Right cardiac atrium (tissue), 5 donors: ENCODE data around the gene RCAN2. TPM values are rescaled to one million over a fixed set of nuclear protein-coding genes. Genes with fewer than 3 reads are reported as not detected.
"Not testable (repeated sequence)": the region's sequence is repeated elsewhere in the genome, so short reads cannot be mapped to it uniquely, and the experiment has no call there.

ENCODE experiments used
- ATAC-seq, 2 donors: fragments of 200-7000 bp; cut with Tn5 transposase; one replicate each; pipeline versions ENCODE4 v1.8.0 to v1.9.1; 2020; ENCODE audit warnings: moderate library complexity in 2 of 2, mild to moderate bottlenecking in 1 of 2
- DNase-seq, 3 donors: peaks; one replicate each; pipeline ENCODE4 v3.0.0-alpha.2; 2020
- H3K27ac ChIP-seq: one replicate; pipeline ENCODE4 v1.5.1; 2013; ENCODE audit warnings: mild to moderate bottlenecking, low read length, control low read depth, moderate library complexity
- H3K27me3 ChIP-seq: one replicate; pipeline ENCODE4 v1.6.1; 2013; ENCODE audit not compliant: control insufficient read depth, insufficient read depth
- H3K4me1 ChIP-seq: one replicate; pipeline ENCODE4 v1.6.1; 2013; ENCODE audit warnings: low read length; ENCODE audit not compliant: control insufficient read depth, insufficient read depth
- H3K4me3 ChIP-seq: one replicate; pipeline ENCODE4 v1.5.1; 2013; ENCODE audit warnings: low read length, control low read depth
- H3K9me3 ChIP-seq: one replicate; pipeline ENCODE4 v1.6.1; 2013; ENCODE audit warnings: low read length; ENCODE audit not compliant: control insufficient read depth
- WGBS: extraction: QIAGEN DNeasy Blood & Tissue Kit; methylation state at CpG from one replicate; pipeline ENCODE4 v1.1.7; 2013; 5-methylcytosine and 5-hydroxymethylcytosine counted together
- intact Hi-C, 4 donors: fragments of 100-400 bp; cut with DNase I; formaldehyde crosslinking; loops; one replicate each; pipeline versions ENCODE4 v1.11.0 to v1.14.0; 2022 to 2023
- polyA plus RNA-seq: library from polyadenylated mRNA; stranded (reverse); fragments of 200-250 nt; gene quantifications from one replicate; pipeline ENCODE4 v1.2.3, GENCODE V29; 2013
- total RNA-seq, 4 donors: library from RNA; stranded (reverse); fragmentation: NEBNext Ultra II Directional; extraction: Animal tissue kit (Norgen Biotek cat#: 25700); gene quantifications; one replicate each; pipeline ENCODE4 v1.2.1, GENCODE V29; 2021
- donor health status: healthy with polysubstance abuse.
- donor health status: DM: no; HTN: yes; CAD: no.
- donor health status: DM: no; HTN: no; CAD: no.
- donor health status: DM: no; HTN: yes; CAD: no; lungs with severe emphysema.
- donor health status: DM: yes; HTN: yes; CAD: no.

The RCAN2 gene
- total and polyA plus RNA-seq, 5 donors, result 82.9 to 184 (median 127) TPM

GRCh38 chr6:46356543-46356942, 134.7 kb downstream of the RCAN2 start:
- intact Hi-C loops, result no loop called here
- ATAC-seq (no peak), DNase-seq (no peak)
- H3K27ac ChIP-seq, result no peak overlapping the region
- no peaks in the 10 kb centered on the region for H3K27me3 ChIP-seq
- no peaks in the 10 kb centered on the region for H3K9me3 ChIP-seq
- peaks cover 9% of the 10 kb centered on the region for H3K4me1 ChIP-seq
- H3K4me3 ChIP-seq, result no peak overlapping the region
- 84% methylated on average over 5 of the region's 5 CpGs for WGBS

GRCh38 chr6:46353528-46353927, 137.7 kb downstream of the RCAN2 start:
- WGBS, result 44% methylated on average over 3 of the region's 3 CpGs
- intact Hi-C loops, result no loop called here
- no peaks in the 10 kb centered on the region for H3K27me3 ChIP-seq
- H3K4me1 ChIP-seq, result peaks cover 14% of the 10 kb centered on the region
- no peak overlapping the region for H3K4me3 ChIP-seq
- no peak for ATAC-seq
- DNase-seq, result no peak
- H3K9me3 ChIP-seq, result no peaks in the 10 kb centered on the region
- H3K27ac ChIP-seq, result no peak overlapping the region

- intact Hi-C loops, result no loop called here
- H3K4me3 ChIP-seq, result no peak overlapping the region
- H3K27ac ChIP-seq, result peak overlapping the region; percentile 24
- H3K4me1 ChIP-seq, result peaks cover 14% of the 10 kb centered on the region
- H3K9me3 ChIP-seq, result no peaks in the 10 kb centered on the region
- DNase-seq (peak in 1 of 3 donors; percentile 33), ATAC-seq (no peak)
- 80% methylated on average over 2 of the region's 2 CpGs for WGBS
- no peaks in the 10 kb centered on the region for H3K27me3 ChIP-seq
Measured at GRCh38 chr6:46352541-46353268, 138.5 kb downstream of the RCAN2 start.

GRCh38 chr6:46350714-46351113, 140.5 kb downstream of the RCAN2 start:
- H3K4me1 ChIP-seq, result peaks cover 9% of the 10 kb centered on the region
- peak in 2 of 3 donors; percentile 15 to 31 for DNase-seq
- peak in 1 of 2 donors; percentile 56 for ATAC-seq
- no peak overlapping the region for H3K27ac ChIP-seq
- no peaks in the 10 kb centered on the region for H3K9me3 ChIP-seq
- intact Hi-C loops, result no loop called here
- 33% methylated on average over 1 of the region's 1 CpG for WGBS
- no peaks in the 10 kb centered on the region for H3K27me3 ChIP-seq
- no peak overlapping the region for H3K4me3 ChIP-seq

- 78% methylated on average over 3 of the region's 3 CpGs for WGBS
- Histone ChIP-seq H3K4me3 (no peak overlapping the region), H3K27ac (no peak overlapping the region), H3K9me3 (no peaks in the 10 kb centered on the region), H3K4me1 (peaks cover 6% of the 10 kb centered on the region), H3K27me3 (no peaks in the 10 kb centered on the region)
- intact Hi-C loops, result no loop called here
- DNase-seq (no peak), ATAC-seq (no peak)
Measured at GRCh38 chr6:46347669-46348068, 143.6 kb downstream of the RCAN2 start.

- 89% methylated on average over 2 of the region's 2 CpGs for WGBS
- Histone ChIP-seq H3K9me3 (no peaks in the 10 kb centered on the region), H3K4me3 (no peak overlapping the region), H3K27ac (no peak overlapping the region), H3K4me1 (peaks cover 5% of the 10 kb centered on the region), H3K27me3 (no peaks in the 10 kb centered on the region)
- intact Hi-C loops, result no loop called here
- no peak for ATAC-seq
- no peak for DNase-seq
Measured at GRCh38 chr6:46340246-46340645, 151.0 kb downstream of the RCAN2 start.

GRCh38 chr6:46338131-46338530, 153.1 kb downstream of the RCAN2 start:
- Histone ChIP-seq H3K9me3 (no peaks in the 10 kb centered on the region), H3K4me1 (peaks cover 5% of the 10 kb centered on the region), H3K27me3 (no peaks in the 10 kb centered on the region), H3K27ac (no peak overlapping the region), H3K4me3 (no peak overlapping the region)
- ATAC-seq (no peak), DNase-seq (no peak)
- WGBS, result 86% methylated on average over 2 of the region's 2 CpGs
- intact Hi-C loops, result no loop called here

- Histone ChIP-seq H3K4me1 (peaks cover 5% of the 10 kb centered on the region), H3K27ac (no peak overlapping the region), H3K4me3 (no peak overlapping the region), H3K9me3 (no peaks in the 10 kb centered on the region), H3K27me3 (no peaks in the 10 kb centered on the region)
- intact Hi-C loops, result no loop called here
- ATAC-seq (no peak), DNase-seq (no peak)
- WGBS, result 91% methylated on average over 3 of the region's 3 CpGs
Measured at GRCh38 chr6:46334442-46334841, 156.8 kb downstream of the RCAN2 start.

GRCh38 chr6:46333481-46333880, 157.8 kb downstream of the RCAN2 start:
- no peak for ATAC-seq
- Histone ChIP-seq H3K9me3 (no peaks in the 10 kb centered on the region), H3K27me3 (no peaks in the 10 kb centered on the region), H3K4me3 (no peak overlapping the region), H3K27ac (no peak overlapping the region), H3K4me1 (peaks cover 5% of the 10 kb centered on the region)
- intact Hi-C loops, result no loop called here
- 96% methylated on average over 1 of the region's 1 CpG for WGBS
- no peak for DNase-seq

GRCh38 chr6:46332448-46332847, 158.8 kb downstream of the RCAN2 start:
- intact Hi-C loops, ATAC-seq, H3K4me1 ChIP-seq, DNase-seq, H3K27ac ChIP-seq, H3K4me3 ChIP-seq, H3K9me3 ChIP-seq, H3K27me3 ChIP-seq: not testable (repeated sequence)

GRCh38 chr6:46331461-46331860, 159.8 kb downstream of the RCAN2 start:
- Histone ChIP-seq H3K27ac (no peak overlapping the region), H3K27me3 (no peaks in the 10 kb centered on the region), H3K9me3 (no peaks in the 10 kb centered on the region), H3K4me3 (no peak overlapping the region), H3K4me1 (no peaks in the 10 kb centered on the region)
- intact Hi-C loops, result no loop called here
- DNase-seq, result no peak
- ATAC-seq, result no peak

GRCh38 chr6:46329568-46329967, 161.7 kb downstream of the RCAN2 start:
- Histone ChIP-seq H3K27me3 (no peaks in the 10 kb centered on the region), H3K27ac (no peak overlapping the region), H3K4me3 (no peak overlapping the region), H3K4me1 (peaks cover 2% of the 10 kb centered on the region), H3K9me3 (no peaks in the 10 kb centered on the region)
- 22% methylated on average over 2 of the region's 2 CpGs for WGBS
- intact Hi-C loops, result no loop called here
- ATAC-seq (peak; percentile 39 to 74), DNase-seq (peak in 1 of 3 donors; percentile 49)
